GM19463 (cell line): ENCODE measurements around the gene MUC5AC.
"Not testable (repeated sequence)": the region's sequence is repeated elsewhere in the genome, so short reads cannot be mapped to it uniquely, and the experiment has no call there.

ENCODE experiments used
- ATAC-seq: cut with Tn5 transposase; IDR thresholded peaks from one replicate; pipeline ENCODE4 v1.9.1; 2021; ENCODE audit warnings: mild to moderate bottlenecking, moderate library complexity; ENCODE audit not compliant: unreplicated experiment

The MUC5AC gene

DNA sequence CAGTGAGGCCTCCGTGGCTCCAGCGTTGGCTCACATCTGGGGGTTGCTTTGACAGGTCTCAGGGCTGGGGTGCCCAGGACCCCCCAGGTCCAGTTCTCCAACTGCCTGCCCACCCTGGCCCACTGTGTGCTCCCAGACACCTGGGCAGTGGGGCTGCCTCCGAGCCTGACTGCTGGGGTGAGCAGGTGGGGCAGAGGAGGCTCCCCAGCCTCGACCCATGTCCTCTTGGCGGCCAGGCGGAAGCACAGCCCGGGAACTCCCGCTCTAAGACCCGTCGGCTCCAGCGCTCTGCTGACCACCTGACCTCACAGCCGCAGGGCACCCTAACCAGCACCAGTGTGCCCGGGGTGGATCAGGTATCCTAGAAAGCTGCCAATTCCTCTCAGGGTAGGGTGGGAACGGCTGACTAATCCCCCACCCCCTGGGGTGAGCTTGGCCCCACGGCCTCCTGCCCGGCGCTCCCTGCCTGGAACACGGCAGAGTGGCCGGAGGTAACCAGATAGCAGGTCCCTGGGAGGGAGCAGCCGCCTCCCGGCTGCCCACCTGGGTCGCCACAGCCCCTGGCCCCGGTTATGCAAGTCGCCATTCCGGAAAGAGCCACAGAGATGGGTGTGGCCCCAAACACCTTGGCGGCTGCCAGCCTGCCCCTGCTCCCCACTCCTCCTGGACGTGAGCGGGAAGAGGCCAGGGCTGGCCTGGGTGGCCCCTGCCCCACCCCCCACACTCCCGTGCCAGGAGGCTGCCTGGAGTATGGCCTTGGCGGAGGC, 45.9 kb downstream of the MUC5AC start:
- ATAC-seq: no peak

GRCh38 chr11:1204381-1205101, 46.8 kb downstream of the MUC5AC start:
- no peak for ATAC-seq

- ATAC-seq: no peak
These were observed 47.6 kb downstream of the MUC5AC start for GRCh38 chr11:1205121-1205986.

DNA sequence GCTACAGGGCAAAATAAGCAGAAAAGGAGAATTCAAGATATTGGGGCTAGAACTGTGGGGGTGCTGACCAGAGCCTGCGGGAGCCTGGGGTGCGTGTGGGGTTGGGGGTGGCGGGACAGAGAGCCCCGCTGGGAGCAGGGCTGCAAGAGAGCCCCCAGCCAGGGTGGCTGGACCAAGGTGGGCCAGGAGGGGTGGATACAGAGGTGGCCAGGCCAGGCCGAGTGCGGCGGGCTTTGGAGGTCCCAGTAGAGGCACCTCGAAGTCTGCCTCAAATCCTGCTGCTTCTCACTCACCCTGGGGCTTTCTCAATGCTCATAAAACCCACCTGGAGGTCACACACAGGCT, 48.2 kb downstream of the MUC5AC start:
- ATAC-seq: no peak

DNA sequence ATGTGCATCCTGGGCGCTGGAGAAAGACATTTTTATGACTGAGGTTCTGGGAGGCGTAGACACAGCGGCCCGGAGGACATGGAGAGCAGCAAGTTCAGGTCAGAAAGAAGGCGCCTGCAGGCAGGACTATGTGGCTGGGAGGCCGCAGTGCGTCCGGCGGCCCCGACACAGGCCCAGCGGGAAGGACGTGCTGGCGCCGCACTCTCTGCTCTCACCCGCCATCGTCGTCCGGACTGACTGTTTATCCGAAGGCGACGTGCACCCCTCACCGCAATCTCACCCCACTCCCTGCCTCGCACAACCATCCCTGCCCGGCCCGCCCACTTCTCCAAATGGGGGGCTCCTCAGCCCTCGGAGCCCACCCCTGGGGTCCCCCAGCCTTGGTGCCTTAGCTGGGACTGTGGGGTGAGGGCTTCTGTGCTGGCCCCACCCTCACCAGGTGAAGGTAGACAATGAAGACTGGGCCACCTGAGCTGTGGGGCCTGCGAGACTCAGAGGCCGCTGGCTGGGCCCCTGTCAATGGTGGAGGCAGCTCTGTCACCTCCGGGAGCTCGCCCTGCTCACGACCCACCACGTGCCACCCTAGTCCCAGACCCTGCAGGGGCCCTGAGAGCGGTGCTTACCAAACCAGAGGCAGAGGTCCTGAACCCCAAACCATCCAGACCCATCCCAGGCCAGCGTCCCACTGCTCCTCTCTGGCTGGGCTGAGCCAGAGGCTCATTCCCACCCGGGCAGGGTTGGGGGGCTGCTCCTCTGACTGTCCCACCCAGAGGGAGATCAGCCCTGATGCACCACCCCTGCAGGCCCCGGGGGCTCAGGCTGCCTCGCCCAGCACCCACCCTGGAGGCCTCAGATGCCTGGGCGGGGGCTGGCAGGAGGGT, 48.9 kb downstream of the MUC5AC start:
- no peak for ATAC-seq

DNA sequence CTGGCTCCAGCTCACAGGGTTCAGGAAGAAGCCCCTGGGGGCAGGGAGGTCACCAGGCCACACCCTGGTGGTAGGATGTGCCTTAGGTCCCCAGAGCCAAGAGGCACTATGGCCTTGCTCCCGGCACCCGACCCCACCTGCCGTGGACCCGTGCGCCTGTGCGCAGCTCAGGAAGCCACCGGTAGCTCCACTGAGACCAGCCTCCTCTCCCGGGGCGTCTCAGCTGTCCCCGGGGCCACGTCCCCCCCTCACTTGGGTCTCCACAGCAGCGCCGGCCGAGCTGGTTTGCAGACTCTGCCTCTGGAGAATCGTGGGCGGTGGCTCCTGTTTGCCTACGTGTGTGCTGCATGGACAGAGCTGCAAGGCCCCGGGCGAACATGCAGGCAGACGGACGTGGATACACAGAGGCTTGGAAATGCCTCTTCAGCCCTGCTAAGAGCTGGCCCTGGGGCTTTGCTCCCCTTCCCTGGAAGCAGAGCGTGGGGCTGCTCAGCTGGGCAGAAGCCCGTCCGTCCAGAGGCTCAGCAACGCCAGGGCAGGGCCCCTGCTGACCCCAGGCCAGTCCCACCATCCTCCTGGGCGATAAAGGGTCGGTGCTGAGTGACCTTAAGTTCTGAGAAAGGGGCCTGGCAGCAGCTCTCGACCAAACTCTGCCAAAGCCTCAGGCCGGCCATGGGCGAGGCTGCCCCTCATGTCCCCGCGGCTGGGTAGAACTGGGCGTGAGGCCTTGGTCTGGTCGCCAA, 49.8 kb downstream of the MUC5AC start:
- ATAC-seq: no peak

DNA sequence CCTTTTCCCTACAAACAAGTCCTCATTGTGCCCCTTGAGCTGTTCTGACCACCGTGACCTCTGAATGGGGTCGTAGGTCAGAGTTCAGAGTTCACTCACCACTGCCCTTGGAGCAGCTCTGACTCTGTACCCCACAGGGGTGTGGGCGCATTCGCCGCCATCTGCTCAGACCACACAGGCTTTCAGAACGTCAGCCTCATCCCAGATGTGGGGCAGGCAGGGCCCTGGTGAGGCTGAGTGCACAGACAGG, 50.3 kb downstream of the MUC5AC start:
- no peak for ATAC-seq

- no peak for ATAC-seq
These were observed 50.9 kb downstream of the MUC5AC start for GRCh38 chr11:1208394-1209261.

DNA sequence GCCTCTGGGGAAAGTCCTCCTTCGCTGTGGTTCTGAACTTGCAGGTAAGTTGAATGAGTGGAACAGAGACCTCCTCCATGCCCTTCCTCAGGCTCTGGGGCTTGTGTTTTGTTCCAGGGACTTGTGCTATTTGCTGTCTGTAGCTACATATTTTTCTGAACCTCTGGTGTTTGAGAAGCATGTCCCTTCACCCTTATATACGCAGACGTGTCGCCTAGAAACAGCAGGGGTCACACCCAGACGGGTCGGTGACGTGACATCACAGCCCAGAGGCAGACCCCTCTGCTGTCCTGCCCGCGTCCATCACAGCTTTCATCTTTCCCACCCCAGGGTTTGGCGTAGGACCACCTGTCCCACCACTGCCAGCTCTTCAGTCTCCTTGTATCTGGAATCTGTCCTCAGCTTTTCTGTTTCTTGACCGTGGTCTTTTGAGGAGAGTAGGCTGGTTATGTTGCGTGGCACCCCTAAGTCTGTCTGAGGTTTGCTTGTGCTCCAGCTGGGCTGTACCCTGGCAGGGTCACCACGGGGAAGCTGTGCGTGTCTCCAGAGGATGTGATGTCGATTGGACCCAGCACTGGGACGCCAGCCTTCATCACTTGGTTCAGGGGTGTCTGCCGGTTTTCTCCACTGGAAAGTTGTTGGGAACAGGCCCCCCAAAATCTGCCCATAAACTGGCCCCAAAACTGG, 51.8 kb downstream of the MUC5AC start:
- ATAC-seq: no peak

- no peak for ATAC-seq
These were observed 54.1 kb downstream of the MUC5AC start for GRCh38 chr11:1211838-1212237.

DNA sequence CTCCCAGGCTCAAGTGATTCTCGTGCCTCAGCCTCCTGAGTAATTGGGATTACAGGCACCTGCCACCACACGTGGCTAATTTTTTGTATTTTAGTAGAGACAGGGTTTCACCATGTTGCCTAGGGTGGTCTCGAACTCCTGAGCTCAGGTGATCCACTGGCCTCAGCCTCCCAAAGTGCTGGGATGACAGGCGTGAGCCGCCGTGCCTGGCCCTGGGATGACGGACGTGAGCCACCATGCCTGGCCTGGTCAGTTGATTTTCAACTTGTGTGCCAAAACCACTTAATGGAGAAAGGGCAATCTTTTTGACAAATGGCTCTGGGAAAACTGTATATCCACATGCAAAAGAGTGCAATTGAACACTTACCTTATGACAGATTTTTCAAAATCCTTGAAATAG, 58.1 kb downstream of the MUC5AC start:
- not testable (repeated sequence) for ATAC-seq

GRCh38 chr11:1217151-1217550, 59.4 kb downstream of the MUC5AC start:
- no peak for ATAC-seq

DNA sequence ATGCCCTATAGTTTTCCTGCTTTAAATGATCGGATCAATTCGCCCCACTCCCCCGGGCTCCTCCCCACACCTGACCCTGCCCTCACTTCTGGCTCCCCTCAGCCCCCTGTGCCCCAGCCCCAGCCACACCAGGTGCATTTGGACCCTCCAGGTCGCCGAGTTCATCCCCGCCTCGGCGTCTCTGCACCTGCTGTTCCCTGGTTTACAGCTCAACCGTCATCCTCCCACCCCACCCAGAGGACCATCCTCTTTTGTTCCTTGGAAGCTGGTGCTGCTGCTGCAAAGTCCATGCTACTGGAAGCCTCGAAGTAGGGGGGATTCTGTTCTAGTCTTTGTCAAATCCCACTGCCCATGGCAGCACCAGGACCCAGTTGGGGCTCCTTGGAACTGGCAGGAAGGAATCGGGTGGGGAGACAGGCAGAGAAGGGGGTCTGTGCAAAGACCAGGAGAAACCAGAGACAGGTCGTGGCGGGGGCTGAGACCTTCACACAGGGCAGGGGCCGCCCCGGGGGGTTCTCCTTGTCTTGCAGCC, 60.6 kb downstream of the MUC5AC start:
- no peak for ATAC-seq

- no peak for ATAC-seq
These were observed 61.2 kb downstream of the MUC5AC start for GRCh38 chr11:1218788-1219445.

DNA sequence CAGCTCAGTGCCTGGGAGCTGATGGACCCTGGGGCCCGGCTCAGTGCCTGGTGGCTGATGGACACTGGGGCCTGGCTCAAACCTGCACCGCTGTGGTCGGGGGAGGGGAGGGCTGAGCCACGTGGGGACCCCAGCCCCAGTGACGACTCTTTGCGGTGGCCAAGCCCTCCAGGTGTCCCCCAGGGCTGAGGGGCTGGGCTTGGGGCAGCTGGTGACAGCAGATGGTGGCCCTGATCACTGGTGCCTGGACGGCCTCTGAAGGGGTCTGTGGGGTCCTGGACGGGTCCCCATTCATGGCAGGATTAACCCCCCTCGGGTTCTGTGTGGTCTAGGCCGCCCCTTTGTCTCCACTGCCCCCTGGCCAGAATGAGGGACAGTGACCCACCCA, 61.7 kb downstream of the MUC5AC start:
- ATAC-seq: no peak

GRCh38 chr11:1219834-1220815, 62.4 kb downstream of the MUC5AC start:
- no peak for ATAC-seq
